Measurements from ENCODE around the gene SPAG9. TPM values are rescaled to one million over a fixed set of nuclear protein-coding genes. Genes with fewer than 3 reads are reported as not detected.

The SPAG9 gene
- polyA plus RNA-seq, 3 donors: 15.9 to 43.1 (median 22.2) TPM

DNA sequence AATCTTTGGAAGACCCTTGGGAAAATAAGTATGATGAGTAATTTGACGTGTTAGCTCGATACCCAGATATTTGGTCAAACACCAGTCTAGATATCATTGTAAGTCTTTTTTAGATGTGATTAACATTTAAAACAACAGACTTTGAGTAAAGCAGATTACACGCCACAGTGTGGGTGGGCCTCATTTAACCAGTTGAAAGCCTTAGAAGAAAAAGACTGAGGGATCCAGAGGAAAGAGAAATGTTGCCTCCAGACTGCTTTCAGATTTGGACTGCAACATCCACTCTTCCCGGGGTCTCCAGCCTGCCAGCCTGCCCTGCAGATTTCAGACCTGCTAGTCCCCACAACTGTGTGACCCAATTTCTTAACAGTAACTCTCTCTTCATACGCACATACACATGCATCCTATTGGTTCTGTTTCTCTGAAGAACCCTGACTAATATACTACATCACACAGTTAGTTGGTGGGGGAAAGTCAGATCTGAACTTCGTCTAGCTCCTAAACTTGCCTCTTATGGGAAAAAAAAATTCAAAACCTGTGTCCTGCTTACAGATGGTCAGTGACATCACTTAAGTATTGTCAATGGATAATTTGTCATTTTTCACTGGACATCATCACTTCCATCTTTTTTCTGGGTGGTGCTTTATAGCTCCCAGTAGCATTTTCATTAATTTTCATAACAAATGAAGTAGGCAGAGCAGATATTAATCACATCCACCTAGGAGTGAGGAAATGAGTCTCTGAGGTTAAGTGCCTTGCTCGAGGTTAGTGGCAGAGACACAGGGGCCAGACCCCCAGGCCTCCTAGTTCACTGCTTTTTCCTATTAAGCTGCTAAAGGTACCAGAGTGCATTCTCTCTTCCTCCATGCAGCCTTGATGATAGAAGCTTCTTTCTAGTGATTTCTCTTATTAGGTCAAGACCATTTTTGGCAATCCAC, 146.8 kb downstream of the SPAG9 start:
- H3K27ac ChIP-seq (ENCODE audit: low read depth, low read length): no peak overlapping the region
- 80 to 91% (median 89%) methylated on average over 7 of the region's 7 CpGs for WGBS, 3 donors

DNA sequence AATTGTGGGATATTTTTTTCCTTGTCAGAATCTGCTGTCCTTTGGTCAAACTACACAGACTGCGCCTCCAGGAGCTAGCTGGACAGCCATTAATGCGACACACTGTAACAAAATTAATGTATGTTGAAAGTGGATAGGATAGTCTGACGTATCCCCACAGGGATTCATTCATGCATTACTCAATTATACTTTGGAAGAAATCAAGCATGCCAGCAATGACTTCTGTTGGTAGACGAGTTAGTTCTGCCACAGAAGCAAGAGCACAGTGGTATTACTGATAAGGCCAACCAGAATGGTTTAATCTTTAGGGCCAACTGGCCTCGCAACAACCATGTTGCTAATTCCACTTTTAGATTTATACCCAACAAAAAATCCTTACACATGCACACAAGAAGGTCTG, 148.1 kb downstream of the SPAG9 start:
- WGBS, 3 donors: 84 to 91% (median 88%) methylated on average over 5 of the region's 5 CpGs

DNA sequence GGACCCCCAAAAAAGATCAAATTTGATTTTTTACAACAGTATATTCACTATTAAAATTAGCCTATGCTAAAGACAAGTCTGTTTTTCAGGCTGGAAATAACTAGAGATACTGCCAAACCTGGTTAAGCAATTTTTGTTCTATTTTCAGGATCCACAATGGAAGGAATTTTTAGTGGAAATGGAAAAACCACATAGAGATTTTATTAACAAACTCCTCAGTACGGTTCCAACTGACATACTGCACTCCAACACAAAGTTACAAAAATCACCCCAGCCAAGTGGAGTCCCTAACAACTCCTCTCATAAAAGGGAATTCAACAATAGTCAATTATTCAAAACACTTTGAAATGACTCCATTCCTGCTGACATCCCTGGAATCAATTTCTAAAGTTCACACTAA, 152.9 kb downstream of the SPAG9 start:
- no peak overlapping the region for H3K27ac ChIP-seq (ENCODE audit: low read depth, low read length)
- 29 to 63% (median 49%) methylated on average over 1 of the region's 1 CpG for WGBS, 3 donors

More for the DNA sequence above, 148.1 kb downstream of the SPAG9 start:
- no peak overlapping the region for H3K27ac ChIP-seq (ENCODE audit: low read depth, low read length)

DNA sequence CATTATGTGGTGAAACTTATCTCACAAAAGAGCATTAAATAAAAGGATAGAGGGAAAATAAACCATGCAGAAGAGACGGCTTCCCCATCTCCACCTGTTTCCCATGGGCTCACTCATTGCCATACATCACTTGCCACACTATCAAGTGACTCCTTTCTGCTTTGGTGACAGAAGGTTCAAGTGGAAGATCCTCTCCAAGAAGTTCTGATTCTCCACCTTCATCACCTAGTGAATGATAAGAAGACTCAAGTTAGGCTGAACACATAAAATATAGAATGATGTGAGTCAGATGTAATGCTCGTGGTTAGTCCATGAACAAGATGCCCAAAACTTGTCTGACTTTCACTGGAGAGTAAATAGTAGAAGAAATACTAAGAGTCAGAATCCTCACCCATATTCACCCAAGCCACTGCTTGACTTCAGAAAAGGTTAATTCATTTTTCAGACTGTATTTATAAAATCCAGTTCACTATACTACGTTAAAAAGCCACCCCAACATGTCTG, 154.5 kb downstream of the SPAG9 start:
- WGBS, 3 donors: 81 to 94% (median 92%) methylated on average over 3 of the region's 3 CpGs
- no peak overlapping the region for H3K27ac ChIP-seq (ENCODE audit: low read depth, low read length)

DNA sequence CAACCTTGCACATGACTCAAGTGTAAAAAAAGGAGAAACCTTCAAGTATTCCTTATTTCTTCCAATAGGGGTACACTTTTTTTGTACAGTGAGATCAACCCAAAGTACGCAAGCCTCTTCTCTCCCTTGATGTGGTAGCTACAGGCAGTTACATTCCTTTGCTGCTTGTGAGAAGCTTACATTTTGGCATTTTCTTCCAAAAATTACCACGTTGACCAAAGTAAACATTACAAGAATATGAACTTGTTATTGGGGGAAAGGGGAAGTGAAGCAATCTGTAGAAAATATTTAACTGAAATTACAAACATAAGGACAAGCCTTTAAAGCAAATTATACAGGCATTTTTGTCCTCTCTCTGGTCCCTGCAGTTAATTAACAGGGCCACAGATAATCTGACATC, 157.5 kb downstream of the SPAG9 start:
- 59 to 62% (median 61%) methylated on average over 2 of the region's 2 CpGs for WGBS, 3 donors
- H3K27ac ChIP-seq (ENCODE audit: low read depth, low read length): no peak overlapping the region

DNA sequence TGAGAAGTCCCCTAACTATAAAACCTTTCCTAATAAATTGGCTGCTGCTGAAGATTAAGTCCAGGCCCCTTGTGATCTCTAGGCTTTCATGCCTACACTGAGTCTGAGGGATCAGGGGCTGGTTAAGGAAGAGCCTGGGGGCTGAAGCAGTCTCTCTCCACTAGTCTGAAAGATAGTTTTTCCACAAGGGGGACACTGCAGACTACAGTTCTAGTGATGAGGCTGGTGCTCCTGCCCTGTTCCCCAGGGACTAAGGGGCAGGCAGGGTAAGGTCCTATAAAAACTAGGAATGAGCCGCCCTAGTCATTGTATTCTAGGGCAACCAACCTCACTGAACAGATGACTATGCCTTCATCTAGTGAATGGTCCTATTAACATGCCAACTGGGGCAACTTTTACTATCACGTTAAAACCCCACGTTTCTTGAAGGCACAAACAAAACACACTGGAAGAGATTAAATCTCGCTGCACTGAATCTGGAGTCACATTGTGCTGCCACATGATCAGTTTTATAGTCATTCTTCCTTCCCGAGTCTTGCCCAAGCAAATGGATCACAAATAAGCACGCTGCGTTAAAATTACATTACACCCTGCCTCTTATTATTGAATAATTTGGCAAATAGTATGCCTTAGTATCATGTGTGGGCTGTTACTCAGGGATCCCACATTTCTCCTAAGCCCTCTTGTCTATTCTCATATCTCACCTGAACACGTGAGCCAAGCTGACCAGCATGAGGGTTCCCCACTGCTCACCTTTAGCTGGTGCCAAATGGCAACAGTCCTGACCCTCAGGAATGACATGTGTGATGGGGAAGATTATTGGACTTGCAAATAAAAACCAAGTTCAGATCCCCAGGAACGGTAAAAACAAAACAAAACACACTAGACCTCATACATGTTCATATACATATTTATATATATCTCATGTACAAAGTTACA, 159.1 kb downstream of the SPAG9 start:
- H3K27ac ChIP-seq (ENCODE audit: low read depth, low read length): no peak overlapping the region
- 80 to 94% (median 90%) methylated on average over 9 of the region's 9 CpGs for WGBS, 3 donors

DNA sequence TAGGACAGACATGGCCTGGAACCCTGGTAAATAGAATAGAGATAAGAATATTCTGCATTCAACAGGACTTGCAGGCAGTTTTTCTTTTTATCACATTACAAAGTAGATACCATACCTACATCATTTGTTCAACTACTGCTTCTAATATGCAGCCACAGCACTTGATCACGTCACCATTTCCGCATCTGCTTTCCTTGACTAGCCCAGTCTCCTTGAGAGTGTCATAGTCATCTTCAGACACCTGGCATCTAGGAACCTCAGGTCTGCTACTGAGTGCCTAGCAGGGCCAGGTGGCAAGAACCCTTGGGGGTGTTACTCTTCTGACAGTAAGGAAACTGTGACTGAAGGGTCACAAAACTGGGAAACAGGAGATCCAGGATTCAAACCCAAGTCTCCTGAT, 161.3 kb downstream of the SPAG9 start:
- H3K27ac ChIP-seq (ENCODE audit: low read depth, low read length): no peak overlapping the region
- WGBS, 3 donors: 91 to 97% (median 96%) methylated on average over 2 of the region's 2 CpGs

DNA sequence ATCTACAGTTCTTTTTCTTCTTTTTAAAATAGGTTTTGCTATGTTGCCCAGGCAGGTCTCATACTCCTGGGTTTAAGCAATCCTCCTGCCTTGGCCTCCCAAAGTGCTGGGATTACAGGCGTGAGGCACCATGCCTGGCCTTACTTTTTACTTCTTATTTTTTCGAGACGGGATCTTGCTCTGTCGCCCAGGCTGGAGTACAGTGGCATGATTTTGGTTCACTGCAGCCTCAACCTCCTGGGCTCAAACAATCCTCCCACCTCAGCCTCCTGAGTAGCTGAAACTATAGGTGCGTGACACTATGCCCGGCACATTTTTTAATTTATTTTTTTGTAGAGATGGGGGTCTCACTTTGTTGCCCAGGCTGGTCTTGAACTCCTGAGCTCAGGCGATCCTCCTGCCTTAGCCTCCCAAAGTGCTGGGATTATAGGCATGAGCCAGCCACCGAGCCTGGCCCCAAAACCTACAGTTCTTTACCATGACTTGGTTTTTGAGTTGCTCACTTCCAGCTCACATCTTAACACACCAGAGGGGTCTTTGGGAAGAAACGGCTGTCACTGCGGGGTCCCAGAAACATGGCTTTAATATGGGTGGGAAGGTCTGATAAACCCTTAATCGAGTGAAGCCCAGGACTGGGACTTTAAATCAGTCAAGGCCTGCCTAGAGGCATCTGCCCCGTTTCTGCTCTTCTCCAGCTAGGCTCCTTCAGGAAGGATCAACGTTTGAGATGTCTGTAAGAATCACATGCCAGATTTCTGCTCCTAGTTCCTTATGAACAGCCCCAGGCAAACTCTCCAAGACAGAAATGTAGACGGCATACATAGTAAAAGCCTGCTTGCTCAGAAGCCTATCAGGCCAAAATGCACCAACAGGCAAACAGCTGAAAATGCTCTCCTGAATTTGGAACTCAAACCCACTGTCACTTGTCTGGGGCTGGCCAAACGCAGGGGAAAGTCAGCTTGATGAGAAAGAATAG, 162.8 kb downstream of the SPAG9 start:
- no peak overlapping the region for H3K27ac ChIP-seq (ENCODE audit: low read depth, low read length)
- 82 to 87% (median 83%) methylated on average over 15 of the region's 15 CpGs for WGBS, 3 donors

DNA sequence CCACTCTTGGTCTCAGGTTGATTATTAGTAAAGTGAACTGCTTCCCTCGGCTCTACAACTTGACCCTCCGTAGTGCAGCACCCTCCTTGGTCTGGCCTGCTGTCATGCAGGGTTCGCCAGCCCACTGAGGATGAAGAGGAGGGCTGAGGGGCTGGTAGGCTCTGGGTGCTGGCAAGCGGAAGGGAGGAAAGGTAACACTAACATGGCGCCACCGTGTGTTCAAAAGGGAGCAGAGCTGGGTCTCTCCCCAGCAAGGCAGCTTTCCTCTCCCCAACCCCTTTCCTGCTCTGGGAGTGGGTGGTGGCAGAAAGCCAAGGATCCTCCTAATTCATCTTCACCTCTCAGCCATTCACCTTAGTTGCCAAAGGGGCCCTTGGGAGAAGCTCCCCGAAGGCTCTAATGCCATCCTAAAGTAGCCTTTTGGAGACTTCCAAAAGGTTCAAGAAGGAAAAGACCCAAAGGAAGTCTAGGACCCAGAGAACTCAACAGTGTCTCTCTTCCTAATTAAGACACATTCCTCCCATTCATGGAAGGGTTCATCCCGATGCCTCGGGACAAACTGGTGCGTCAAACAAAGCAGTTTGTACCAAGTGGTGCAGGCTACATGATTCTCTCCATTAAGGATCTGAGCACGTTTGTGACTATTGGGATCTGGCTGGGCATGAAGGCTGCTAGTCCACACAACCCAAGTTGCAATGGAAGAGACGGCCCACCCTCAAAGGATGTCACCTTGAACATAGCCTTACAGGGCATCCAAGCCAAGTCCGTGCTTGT, 163.7 kb downstream of the SPAG9 start:
- no peak overlapping the region for H3K27ac ChIP-seq (ENCODE audit: low read depth, low read length)
- 36 to 40% (median 37%) methylated on average over 13 of the region's 13 CpGs for WGBS, 3 donors

DNA sequence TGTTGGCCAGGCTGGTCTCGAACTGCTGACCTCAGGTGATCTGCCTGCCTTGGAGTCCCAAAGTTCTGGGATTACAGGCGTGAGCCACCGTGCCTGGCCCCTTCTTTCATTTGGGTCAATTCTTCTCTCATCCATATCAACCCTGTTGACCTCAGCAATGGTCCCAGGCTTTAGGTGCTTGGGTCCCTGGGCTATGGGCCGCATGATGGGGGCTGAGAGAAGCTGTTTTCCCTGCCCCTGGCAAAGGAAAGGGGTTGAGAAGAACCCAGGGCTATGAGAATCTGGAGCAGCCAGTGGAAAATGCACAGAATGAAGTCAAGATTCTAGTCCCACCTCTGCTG, 164.3 kb downstream of the SPAG9 start:
- WGBS, 3 donors: 83 to 89% (median 86%) methylated on average over 4 of the region's 4 CpGs

DNA sequence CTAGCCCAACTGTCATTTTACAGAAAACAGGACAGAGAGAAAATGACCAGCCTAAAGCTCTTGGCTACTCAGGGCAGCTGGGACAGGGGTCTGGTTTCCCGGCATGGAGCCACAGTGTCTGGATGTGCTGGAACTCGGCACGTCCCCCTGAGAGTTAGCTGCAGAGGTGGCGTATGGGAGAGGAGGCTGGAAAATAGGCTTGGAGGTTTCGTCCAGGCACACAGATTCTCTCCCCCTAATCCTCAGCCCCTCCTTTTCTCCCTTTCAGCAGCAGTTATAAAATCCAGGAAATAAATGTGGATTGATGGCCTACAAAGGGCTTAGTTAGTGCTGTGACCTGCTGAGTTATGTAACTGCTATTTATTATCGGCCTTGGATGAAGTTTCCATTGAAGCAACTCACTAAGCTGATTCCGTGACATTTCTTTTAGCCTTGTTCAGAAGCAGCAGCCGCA, 165.0 kb downstream of the SPAG9 start:
- 54 to 77% (median 74%) methylated on average over 8 of the region's 8 CpGs for WGBS, 3 donors
- H3K27ac ChIP-seq (ENCODE audit: low read depth, low read length): no peak overlapping the region

More for the DNA sequence above, 164.3 kb downstream of the SPAG9 start:
- no peak overlapping the region for H3K27ac ChIP-seq (ENCODE audit: low read depth, low read length)

DNA sequence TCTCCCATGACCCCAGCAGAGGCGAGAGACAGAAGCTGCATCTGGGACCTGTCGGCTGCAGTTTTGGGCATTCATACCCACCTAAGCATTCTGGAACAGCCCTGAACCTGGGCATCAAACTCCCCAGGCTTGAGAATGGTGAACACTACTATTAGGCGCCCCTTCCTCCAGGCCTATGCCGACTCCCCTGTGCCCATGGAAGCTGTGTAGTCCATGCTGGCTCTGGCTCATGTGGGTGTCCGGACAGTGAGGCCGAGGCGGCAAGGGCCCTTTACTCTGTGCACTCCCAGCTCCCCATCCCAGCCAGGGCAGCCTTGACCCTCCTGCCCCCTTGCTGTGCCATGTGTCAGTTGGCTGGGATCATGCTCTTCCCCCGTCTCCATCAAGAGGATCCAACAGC, 165.5 kb downstream of the SPAG9 start:
- no peak overlapping the region for H3K27ac ChIP-seq (ENCODE audit: low read depth, low read length)
- WGBS, 3 donors: 91 to 95% (median 93%) methylated on average over 8 of the region's 8 CpGs

DNA sequence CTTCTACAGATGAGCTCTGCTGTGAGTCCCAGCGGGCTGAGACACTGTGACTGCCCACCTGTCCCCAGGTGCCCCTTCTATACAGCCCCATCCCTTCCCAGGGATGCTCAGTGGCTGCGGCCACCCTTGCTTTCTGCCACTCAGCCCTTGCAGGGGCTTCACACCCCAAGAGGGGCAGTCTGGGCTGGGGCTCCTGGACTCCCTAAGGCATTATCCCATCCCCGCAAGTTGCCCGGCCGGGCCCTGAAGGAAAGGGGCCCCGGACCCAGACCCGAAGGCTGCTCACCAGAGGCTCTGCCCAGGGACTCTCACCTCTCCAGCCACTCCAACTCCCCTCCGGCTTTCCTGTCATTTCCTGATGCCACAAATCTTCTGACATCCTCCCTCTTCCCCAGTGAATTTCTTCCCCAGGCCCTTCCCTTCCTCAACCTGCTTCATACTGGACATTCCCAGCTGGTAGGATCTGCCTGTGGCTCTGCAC, 166.0 kb downstream of the SPAG9 start:
- no peak overlapping the region for H3K27ac ChIP-seq (ENCODE audit: low read depth, low read length)
- 54 to 74% (median 67%) methylated on average over 6 to 8 of the region's 8 CpGs for WGBS, 3 donors

DNA sequence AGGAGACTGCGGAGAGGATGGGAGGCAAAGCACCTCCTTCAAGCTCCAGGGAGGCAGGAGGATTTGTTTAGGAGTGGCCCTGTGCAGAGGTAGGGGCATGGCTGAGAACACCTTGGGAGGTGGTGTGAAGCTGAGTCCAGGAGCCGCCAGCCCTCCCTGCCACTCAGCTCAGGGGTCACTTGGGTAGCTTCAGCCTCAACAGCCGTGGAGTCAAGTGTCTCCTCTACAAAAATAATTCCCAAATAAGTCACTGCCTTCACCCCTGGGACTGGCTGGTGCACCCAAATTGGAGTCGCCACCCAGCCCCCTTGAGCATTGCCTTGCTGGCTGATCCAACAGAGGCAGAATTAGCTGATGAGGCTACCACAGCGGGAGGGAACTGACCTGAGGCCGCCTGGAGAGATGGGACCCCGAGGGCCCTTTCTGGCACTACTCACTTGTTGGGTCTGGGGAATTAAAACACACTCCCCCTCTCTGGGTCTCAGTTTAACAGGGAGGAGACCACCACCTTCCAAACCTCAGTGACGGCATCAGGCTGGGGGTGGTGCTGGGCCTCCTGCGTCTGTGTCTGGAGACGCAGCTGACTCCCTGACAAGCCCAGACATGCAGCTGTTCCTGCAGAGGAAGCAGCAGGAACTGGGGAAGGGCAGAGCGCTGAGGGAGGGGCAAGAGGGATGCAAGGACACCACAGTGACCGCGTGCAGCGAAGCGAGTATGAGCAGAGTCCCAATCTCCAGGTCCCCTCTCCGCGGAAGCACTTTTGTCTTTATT, 166.7 kb downstream of the SPAG9 start:
- H3K27ac ChIP-seq (ENCODE audit: low read depth, low read length): no peak overlapping the region

DNA sequence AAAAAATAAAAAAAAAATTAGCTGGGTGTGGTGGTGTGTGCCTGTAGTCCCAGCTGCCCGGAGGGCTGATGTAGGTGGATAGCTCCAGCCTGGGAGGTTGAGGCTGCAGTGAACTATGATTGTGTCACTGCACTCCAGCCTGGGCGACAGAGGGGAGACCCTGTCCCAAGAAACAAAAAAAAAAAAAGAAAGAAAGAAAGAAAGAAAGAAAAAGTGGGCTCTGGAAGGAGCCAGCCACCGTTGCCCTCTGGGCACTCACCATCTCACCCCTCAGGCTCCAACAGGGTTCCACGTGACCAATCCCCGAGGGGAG, 167.2 kb downstream of the SPAG9 start:
- H3K27ac ChIP-seq (ENCODE audit: low read depth, low read length): no peak overlapping the region
- WGBS, 3 donors: 77 to 92% (median 87%) methylated on average over 5 of the region's 5 CpGs

More for the DNA sequence above, 166.7 kb downstream of the SPAG9 start:
- 40 to 66% (median 51%) methylated on average over 11 to 17 of the region's 17 CpGs for WGBS, 3 donors

DNA sequence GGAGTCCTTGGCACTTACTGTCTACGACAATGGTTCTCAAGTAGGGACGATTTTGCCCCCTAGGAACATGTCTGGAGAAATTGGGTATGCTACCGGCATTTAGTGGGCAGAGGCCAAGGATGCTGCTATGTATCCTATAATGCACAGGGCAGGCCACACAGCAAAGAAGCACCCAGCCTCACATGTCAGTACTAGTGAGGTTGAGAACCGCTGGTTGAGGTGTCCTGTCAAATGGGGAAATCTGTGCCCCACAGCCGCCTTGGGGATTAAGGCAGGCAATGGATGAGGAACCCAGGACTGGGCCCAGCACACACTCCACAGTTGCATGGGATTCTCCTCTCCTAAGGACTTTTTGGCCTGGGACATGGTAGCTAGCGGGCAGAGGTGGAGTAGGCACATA, 167.8 kb downstream of the SPAG9 start:
- 79 to 95% (median 83%) methylated on average over 6 of the region's 6 CpGs for WGBS, 3 donors
- no peak overlapping the region for H3K27ac ChIP-seq (ENCODE audit: low read depth, low read length)

Measured in adipose tissue (tissue), 3 donors.